HEK293 (cell line): ENCODE data around the gene S100A14.

Source experiments
- ZEB2 ChIP-seq: fragments of 450-650 bp; formaldehyde crosslinking; IDR thresholded peaks from 2 replicates; pipeline ENCODE4 v1.5.1; 2016; ENCODE audit warnings: missing biosample characterization, missing genetic modification characterization
- ZNF174 ChIP-seq: fragments of 450-650 bp; formaldehyde crosslinking; IDR thresholded peaks from 2 replicates; pipeline ENCODE4 v1.5.0; 2017; ENCODE audit warnings: missing biosample characterization, mild to moderate bottlenecking, missing genetic modification characterization
- ZNF24 ChIP-seq: fragments of 450-650 bp; formaldehyde crosslinking; IDR thresholded peaks from 2 replicates; pipeline ENCODE4 v1.5.1; 2016; ENCODE audit warnings: missing biosample characterization, missing genetic modification characterization
- ZNF366 ChIP-seq: fragments of 450-650 bp; formaldehyde crosslinking; conservative IDR thresholded peaks from 2 replicates; pipeline ENCODE4 v1.5.1; 2016; ENCODE audit warnings: missing biosample characterization, missing genetic modification characterization
- ZNF510 ChIP-seq: fragments of 450-650 bp; formaldehyde crosslinking; IDR thresholded peaks from 2 replicates; pipeline ENCODE4 v1.5.1; 2018; ENCODE audit warnings: mild to moderate bottlenecking, missing genetic modification characterization, missing biosample characterization; ENCODE audit not compliant: insufficient replicate concordance
- ZNF514 ChIP-seq: fragments of 450-650 bp; formaldehyde crosslinking; IDR thresholded peaks from 2 replicates; pipeline ENCODE4 v1.5.1; 2016; ENCODE audit warnings: missing biosample characterization, missing genetic modification characterization
- ZNF777 ChIP-seq: fragments of 450-650 bp; formaldehyde crosslinking; IDR thresholded peaks from 2 replicates; pipeline ENCODE4 v1.5.1; 2017; ENCODE audit warnings: missing biosample characterization, missing genetic modification characterization, borderline replicate concordance
- TF ChIP-seq, protein P1 (sequence below): fragments of 450-650 bp; formaldehyde crosslinking; IDR thresholded peaks from 2 replicates; pipeline ENCODE4 v1.5.1; 2016; ENCODE audit warnings: missing biosample characterization, missing genetic modification characterization
- TF ChIP-seq, protein P2 (sequence below): fragments of 450-650 bp; formaldehyde crosslinking; IDR thresholded peaks from 2 replicates; pipeline ENCODE4 v1.5.1; 2016; ENCODE audit warnings: missing biosample characterization, missing genetic modification characterization, low read depth
- TF ChIP-seq, protein P3 (sequence below): fragments of 450-650 bp; formaldehyde crosslinking; IDR thresholded peaks from 2 replicates; pipeline ENCODE4 v1.5.1; 2016; ENCODE audit warnings: missing biosample characterization, missing genetic modification characterization

DNA sequence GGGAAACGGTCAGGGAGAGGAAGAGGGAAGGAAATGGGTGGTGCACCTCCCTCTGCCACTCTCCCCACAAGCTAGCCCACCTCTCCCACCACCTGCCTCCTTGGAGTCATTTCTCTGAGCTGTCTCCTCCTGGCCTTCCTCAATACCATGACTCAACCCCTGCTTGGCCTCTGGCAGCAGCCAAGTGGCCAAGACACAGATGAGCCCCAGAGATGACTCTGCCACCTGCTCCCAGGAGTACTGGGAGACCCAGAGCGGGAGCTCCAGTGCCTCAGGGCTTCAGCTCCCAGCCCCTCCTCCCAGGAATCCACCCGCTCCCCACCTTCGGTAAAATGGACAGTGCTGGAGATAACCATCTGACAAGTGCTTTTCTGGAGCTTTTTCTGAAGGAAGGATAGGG lies 5.8 kb downstream of the S100A14 start:
- TF ChIP-seq, protein P1, sequence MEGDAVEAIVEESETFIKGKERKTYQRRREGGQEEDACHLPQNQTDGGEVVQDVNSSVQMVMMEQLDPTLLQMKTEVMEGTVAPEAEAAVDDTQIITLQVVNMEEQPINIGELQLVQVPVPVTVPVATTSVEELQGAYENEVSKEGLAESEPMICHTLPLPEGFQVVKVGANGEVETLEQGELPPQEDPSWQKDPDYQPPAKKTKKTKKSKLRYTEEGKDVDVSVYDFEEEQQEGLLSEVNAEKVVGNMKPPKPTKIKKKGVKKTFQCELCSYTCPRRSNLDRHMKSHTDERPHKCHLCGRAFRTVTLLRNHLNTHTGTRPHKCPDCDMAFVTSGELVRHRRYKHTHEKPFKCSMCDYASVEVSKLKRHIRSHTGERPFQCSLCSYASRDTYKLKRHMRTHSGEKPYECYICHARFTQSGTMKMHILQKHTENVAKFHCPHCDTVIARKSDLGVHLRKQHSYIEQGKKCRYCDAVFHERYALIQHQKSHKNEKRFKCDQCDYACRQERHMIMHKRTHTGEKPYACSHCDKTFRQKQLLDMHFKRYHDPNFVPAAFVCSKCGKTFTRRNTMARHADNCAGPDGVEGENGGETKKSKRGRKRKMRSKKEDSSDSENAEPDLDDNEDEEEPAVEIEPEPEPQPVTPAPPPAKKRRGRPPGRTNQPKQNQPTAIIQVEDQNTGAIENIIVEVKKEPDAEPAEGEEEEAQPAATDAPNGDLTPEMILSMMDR (tag by site-specific recombination), result no peak
- TF ChIP-seq ZNF514, result no peak
- no peak for TF ChIP-seq ZNF510 (tag by site-specific recombination)
- TF ChIP-seq, protein P2, sequence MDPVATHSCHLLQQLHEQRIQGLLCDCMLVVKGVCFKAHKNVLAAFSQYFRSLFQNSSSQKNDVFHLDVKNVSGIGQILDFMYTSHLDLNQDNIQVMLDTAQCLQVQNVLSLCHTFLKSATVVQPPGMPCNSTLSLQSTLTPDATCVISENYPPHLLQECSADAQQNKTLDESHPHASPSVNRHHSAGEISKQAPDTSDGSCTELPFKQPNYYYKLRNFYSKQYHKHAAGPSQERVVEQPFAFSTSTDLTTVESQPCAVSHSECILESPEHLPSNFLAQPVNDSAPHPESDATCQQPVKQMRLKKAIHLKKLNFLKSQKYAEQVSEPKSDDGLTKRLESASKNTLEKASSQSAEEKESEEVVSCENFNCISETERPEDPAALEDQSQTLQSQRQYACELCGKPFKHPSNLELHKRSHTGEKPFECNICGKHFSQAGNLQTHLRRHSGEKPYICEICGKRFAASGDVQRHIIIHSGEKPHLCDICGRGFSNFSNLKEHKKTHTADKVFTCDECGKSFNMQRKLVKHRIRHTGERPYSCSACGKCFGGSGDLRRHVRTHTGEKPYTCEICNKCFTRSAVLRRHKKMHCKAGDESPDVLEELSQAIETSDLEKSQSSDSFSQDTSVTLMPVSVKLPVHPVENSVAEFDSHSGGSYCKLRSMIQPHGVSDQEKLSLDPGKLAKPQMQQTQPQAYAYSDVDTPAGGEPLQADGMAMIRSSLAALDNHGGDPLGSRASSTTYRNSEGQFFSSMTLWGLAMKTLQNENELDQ (tag by site-specific recombination), result no peak
- TF ChIP-seq, protein P3, sequence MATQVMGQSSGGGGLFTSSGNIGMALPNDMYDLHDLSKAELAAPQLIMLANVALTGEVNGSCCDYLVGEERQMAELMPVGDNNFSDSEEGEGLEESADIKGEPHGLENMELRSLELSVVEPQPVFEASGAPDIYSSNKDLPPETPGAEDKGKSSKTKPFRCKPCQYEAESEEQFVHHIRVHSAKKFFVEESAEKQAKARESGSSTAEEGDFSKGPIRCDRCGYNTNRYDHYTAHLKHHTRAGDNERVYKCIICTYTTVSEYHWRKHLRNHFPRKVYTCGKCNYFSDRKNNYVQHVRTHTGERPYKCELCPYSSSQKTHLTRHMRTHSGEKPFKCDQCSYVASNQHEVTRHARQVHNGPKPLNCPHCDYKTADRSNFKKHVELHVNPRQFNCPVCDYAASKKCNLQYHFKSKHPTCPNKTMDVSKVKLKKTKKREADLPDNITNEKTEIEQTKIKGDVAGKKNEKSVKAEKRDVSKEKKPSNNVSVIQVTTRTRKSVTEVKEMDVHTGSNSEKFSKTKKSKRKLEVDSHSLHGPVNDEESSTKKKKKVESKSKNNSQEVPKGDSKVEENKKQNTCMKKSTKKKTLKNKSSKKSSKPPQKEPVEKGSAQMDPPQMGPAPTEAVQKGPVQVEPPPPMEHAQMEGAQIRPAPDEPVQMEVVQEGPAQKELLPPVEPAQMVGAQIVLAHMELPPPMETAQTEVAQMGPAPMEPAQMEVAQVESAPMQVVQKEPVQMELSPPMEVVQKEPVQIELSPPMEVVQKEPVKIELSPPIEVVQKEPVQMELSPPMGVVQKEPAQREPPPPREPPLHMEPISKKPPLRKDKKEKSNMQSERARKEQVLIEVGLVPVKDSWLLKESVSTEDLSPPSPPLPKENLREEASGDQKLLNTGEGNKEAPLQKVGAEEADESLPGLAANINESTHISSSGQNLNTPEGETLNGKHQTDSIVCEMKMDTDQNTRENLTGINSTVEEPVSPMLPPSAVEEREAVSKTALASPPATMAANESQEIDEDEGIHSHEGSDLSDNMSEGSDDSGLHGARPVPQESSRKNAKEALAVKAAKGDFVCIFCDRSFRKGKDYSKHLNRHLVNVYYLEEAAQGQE, result no peak
- no peak for TF ChIP-seq ZNF777 (tag by site-specific recombination)
- no peak for TF ChIP-seq ZNF174 (tag by site-specific recombination)
- TF ChIP-seq ZNF24, result no peak
- no peak for TF ChIP-seq ZNF366 (tag by site-specific recombination)
- TF ChIP-seq ZEB2 (tag by site-specific recombination), result no peak
